GM12865 (cell line): Measurements from ENCODE around the gene KCNA5.

Experiments
- DNase-seq: peaks from one replicate; pipeline ENCODE4 v3.0.0; 2010; ENCODE audit warnings: low read depth
- H3K4me3 ChIP-seq: 2 replicates; pipeline ENCODE4 v1.5.1; 2011; ENCODE audit warnings: mild to moderate bottlenecking, low read depth, low read length, control low read depth
- CTCF ChIP-seq: IDR thresholded peaks from 2 replicates; pipeline ENCODE4 v1.5.1; 2011; ENCODE audit warnings: low read length, control low read depth, low read depth, inconsistent platforms; ENCODE audit not compliant: insufficient read depth; ENCODE audit errors: missing control alignments

The KCNA5 gene

GRCh38 chr12:5015711-5016492 lies 27.8 kb upstream of the KCNA5 start:
- no peak for TF ChIP-seq CTCF
- peak; percentile 65 for DNase-seq
- no peak overlapping the region for H3K4me3 ChIP-seq

- no peak overlapping the region for H3K4me3 ChIP-seq
- no peak for TF ChIP-seq CTCF
- DNase-seq: no peak
Observed at GRCh38 chr12:5016526-5016925, 27.2 kb upstream of the KCNA5 start.

- DNase-seq: no peak
- no peak for TF ChIP-seq CTCF
- H3K4me3 ChIP-seq: no peak overlapping the region
Observed at GRCh38 chr12:5017638-5018348, 25.9 kb upstream of the KCNA5 start.

GRCh38 chr12:5018677-5019076 lies 25.0 kb upstream of the KCNA5 start:
- H3K4me3 ChIP-seq: no peak overlapping the region
- no peak for TF ChIP-seq CTCF
- no peak for DNase-seq

GRCh38 chr12:5022025-5022424 lies 21.7 kb upstream of the KCNA5 start:
- no peak for TF ChIP-seq CTCF
- DNase-seq: no peak
- no peak overlapping the region for H3K4me3 ChIP-seq

- TF ChIP-seq CTCF: peak; percentile 92
- H3K4me3 ChIP-seq: no peak overlapping the region
- DNase-seq: peak; percentile 79
Observed at GRCh38 chr12:5022465-5023061, 21.1 kb upstream of the KCNA5 start.
